Stimulated activated CD4-positive, alpha-beta T cell treated with anti-CD3 and anti-CD28 coated beads, Interleukin-15, amount 100 ng/mL, for 48 hours (primary cell): ENCODE data around the gene NEURL3.

ENCODE experiments used
- DNase-seq, 2 donors: peaks; one replicate each; pipeline ENCODE4 v3.0.0-alpha.2; 2020; ENCODE audit warnings: low read depth in 2 of 2

The NEURL3 gene

GRCh38 chr2:96539215-96539920 lies 34.2 kb upstream of the NEURL3 start:
- no peak for DNase-seq

GRCh38 chr2:96538487-96539214 lies 33.5 kb upstream of the NEURL3 start:
- DNase-seq = peak; percentile 83 to 84

- no peak for DNase-seq
Observed at GRCh38 chr2:96537734-96538486, 32.8 kb upstream of the NEURL3 start.

GRCh38 chr2:96537066-96537733 lies 32.0 kb upstream of the NEURL3 start:
- DNase-seq = peak; percentile 80 to 81

GRCh38 chr2:96536445-96537065 lies 31.4 kb upstream of the NEURL3 start, which contains the start of gene ARID5A:
Gene ARID5A, plus strand, starts transcription at chr2:96536752. Its CDS starts 75 bp downstream, at chr2:96536827.
- DNase-seq = peak; percentile 87 to 94

- no peak for DNase-seq
Observed at GRCh38 chr2:96535331-96535730, 30.2 kb upstream of the NEURL3 start.

- no peak for DNase-seq
Observed at GRCh38 chr2:96534701-96535181, 29.6 kb upstream of the NEURL3 start.

GRCh38 chr2:96534141-96534540 lies 29.0 kb upstream of the NEURL3 start:
- no peak for DNase-seq

- DNase-seq = no peak
Observed at GRCh38 chr2:96533292-96534073, 28.3 kb upstream of the NEURL3 start.

GRCh38 chr2:96532641-96533291 lies 27.6 kb upstream of the NEURL3 start:
- DNase-seq = no peak

- peak; percentile 86 for DNase-seq
Observed at GRCh38 chr2:96531872-96532505, 26.8 kb upstream of the NEURL3 start.

GRCh38 chr2:96531366-96531765 lies 26.2 kb upstream of the NEURL3 start:
- DNase-seq = no peak

- DNase-seq = no peak
Observed at GRCh38 chr2:96530474-96531357, 25.6 kb upstream of the NEURL3 start.

- no peak for DNase-seq
Observed at GRCh38 chr2:96530144-96530430, 24.9 kb upstream of the NEURL3 start.

GRCh38 chr2:96529376-96530143 lies 24.4 kb upstream of the NEURL3 start:
- no peak for DNase-seq

- DNase-seq = no peak
Observed at GRCh38 chr2:96528700-96529375, 23.7 kb upstream of the NEURL3 start.

- DNase-seq = peak; percentile 75
Observed at GRCh38 chr2:96528006-96528699, 23.0 kb upstream of the NEURL3 start.
